GM12878 (cell line): ENCODE results near the gene P2RX2. TPM values are rescaled to one million over a fixed set of nuclear protein-coding genes. Genes with fewer than 3 reads are reported as not detected.

Experiments used
- ATAC-seq: fragments of 200-7000 bp; cut with Tn5 transposase; 3 replicates; pipeline ENCODE4 v1.9.1; 2020; ENCODE audit warnings: mild to moderate bottlenecking, moderate library complexity
- BruUV-seq: library from RNA; stranded (reverse); fragments of 400-500 nt; replicated peaks from 2 replicates; lab custom pipeline; 2021; lab: Mats Ljungman, UMichigan
- CTCF ChIA-PET: fragments of 300-600 bp; sonication (Branson Sonifier 250); formaldehyde crosslinking; extraction: SDS; loops from one replicate; lab custom pipeline; 2021; ENCODE audit warnings: inconsistent platforms; lab: Yijun Ruan, JAX
- POLR2A ChIA-PET: fragments of 350-600 bp; formaldehyde crosslinking; extraction: SDS; loops from one replicate; lab custom pipeline; 2021; ENCODE audit warnings: inconsistent platforms; lab: Charles Lee
- RAD21 ChIA-PET: fragments of 300-600 bp; sonication (Branson Sonifier 250); formaldehyde crosslinking; loops from one replicate; lab custom pipeline; 2023; ENCODE audit warnings: antibody characterized with exemption; ENCODE audit not compliant: unreplicated experiment; lab: Charles Lee
- SMC1A ChIA-PET: fragments of 300-600 bp; sonication (Branson Sonifier 250); formaldehyde crosslinking; loops from one replicate; lab custom pipeline; 2023; ENCODE audit not compliant: unreplicated experiment, uncharacterized antibody; lab: Charles Lee
- DNase-seq: peaks from one replicate; pipeline ENCODE4 v3.0.0-alpha.2; 2011; ENCODE audit warnings: low read depth, low spot score
- FAIRE-seq: peaks from 3 replicates; lab custom pipeline; 2011; peaks lifted over from hg19 to GRCh38; lab: Jason Lieb, UNC
- H2AFZ ChIP-seq: 2 replicates; pipeline ENCODE4 v1.6.0; 2011; ENCODE audit warnings: low read depth, low read length, control low read depth; ENCODE audit not compliant: control insufficient read depth
- H3K27ac ChIP-seq: 2 replicates; pipeline ENCODE4 v1.5.1; 2011; ENCODE audit warnings: control low read depth; ENCODE audit not compliant: control insufficient read depth, insufficient read depth
- H3K27me3 ChIP-seq, 2 experiments: replicated peaks in 1 of 2; 2 replicates each; pipeline versions ENCODE4 v1.6.0 to v1.6.1; 2011; ENCODE audit warnings: low read length in 1 of 2; ENCODE audit not compliant: control insufficient read depth in 2 of 2, insufficient read depth in 2 of 2
- H3K36me3 ChIP-seq, 2 experiments: 2 replicates each; pipeline ENCODE4 v1.5.1; 2011; ENCODE audit warnings: low read length in 1 of 2; ENCODE audit not compliant: control insufficient read depth in 2 of 2, insufficient read depth in 2 of 2
- H3K4me1 ChIP-seq: 2 replicates; pipeline ENCODE4 v1.6.1; 2011; ENCODE audit warnings: mild to moderate bottlenecking, low read length, moderate library complexity, mixed read lengths; ENCODE audit not compliant: control insufficient read depth, insufficient read depth
- H3K4me2 ChIP-seq: 2 replicates; pipeline ENCODE4 v1.6.0; 2011; ENCODE audit warnings: control low read depth; ENCODE audit not compliant: control insufficient read depth, insufficient read depth
- H3K4me3 ChIP-seq: fragments of 200-600 bp; sonication (generic); 2 replicates; pipeline ENCODE4 v1.5.1; 2016
- H3K79me2 ChIP-seq: 2 replicates; pipeline ENCODE4 v1.6.0; 2011; ENCODE audit warnings: low read length; ENCODE audit not compliant: control insufficient read depth, insufficient read depth
- H3K9ac ChIP-seq: 2 replicates; pipeline ENCODE4 v1.8.0; 2011; ENCODE audit warnings: low read length, control low read depth, mixed read lengths; ENCODE audit not compliant: control insufficient read depth, insufficient read depth
- H3K9me3 ChIP-seq: replicated peaks from 3 replicates; pipeline ENCODE4 v1.5.1; 2011; ENCODE audit warnings: mild to moderate bottlenecking, low read length; ENCODE audit not compliant: control insufficient read depth, insufficient read depth
- H4K20me1 ChIP-seq: 2 replicates; pipeline ENCODE4 v1.6.0; 2011; ENCODE audit not compliant: control insufficient read depth, insufficient read depth
- BCL11A ChIP-seq: IDR thresholded peaks from 2 replicates; pipeline ENCODE4 v1.6.1; 2011; ENCODE audit warnings: low read depth, low read length
- CEBPB ChIP-seq, 2 experiments: fragments of 150-350 bp in 1 of 2; IDR thresholded peaks; 2 replicates each; pipeline ENCODE4 v1.6.1; 2012 to 2014; ENCODE audit warnings: low read depth in 2 of 2, low read length in 2 of 2, borderline replicate concordance in 1 of 2, inconsistent platforms in 1 of 2
- CREB1 ChIP-seq: IDR thresholded peaks from 2 replicates; pipeline ENCODE4 v1.6.1; 2012; ENCODE audit warnings: low read depth, mild to moderate bottlenecking, inconsistent platforms
- FOXK2 ChIP-seq: fragments of 450-650 bp; IDR thresholded peaks from 2 replicates; pipeline ENCODE4 v1.6.1; 2017; ENCODE audit warnings: mild to moderate bottlenecking, moderate library complexity
- FOXM1 ChIP-seq: IDR thresholded peaks from 2 replicates; pipeline ENCODE4 v1.6.1; 2012; ENCODE audit warnings: low read depth, mild to moderate bottlenecking, inconsistent platforms, low read length, moderate library complexity
- JUNB ChIP-seq: IDR thresholded peaks from 2 replicates; pipeline ENCODE4 v1.6.1; 2016; ENCODE audit warnings: antibody characterized with exemption, mild to moderate bottlenecking
- JUND ChIP-seq: IDR thresholded peaks from 2 replicates; pipeline ENCODE4 v1.6.1; 2012; ENCODE audit warnings: low read depth, mild to moderate bottlenecking, low read length, improper control_type of control experiment, moderate library complexity
- NFXL1 ChIP-seq: fragments of 450-650 bp; IDR thresholded peaks from 2 replicates; pipeline ENCODE4 v1.6.1; 2017; ENCODE audit warnings: antibody characterized with exemption, mild to moderate bottlenecking, borderline replicate concordance
- NR2C2 ChIP-seq: IDR thresholded peaks from 2 replicates; pipeline ENCODE4 v1.6.1; 2011; ENCODE audit warnings: borderline replicate concordance, low read depth; ENCODE audit not compliant: control insufficient read depth, insufficient read length
- PAX8 ChIP-seq: fragments of 450-650 bp; IDR thresholded peaks from 2 replicates; pipeline ENCODE4 v1.6.1; 2017; ENCODE audit warnings: mild to moderate bottlenecking, moderate library complexity
- PML ChIP-seq: IDR thresholded peaks from 2 replicates; pipeline ENCODE4 v1.6.1; 2012; ENCODE audit warnings: low read length, inconsistent platforms
- RAD21 ChIP-seq: IDR thresholded peaks from 2 replicates; pipeline ENCODE4 v1.6.1; 2011; ENCODE audit warnings: mild to moderate bottlenecking, low read depth, low read length, moderate library complexity; ENCODE audit not compliant: insufficient read depth
- RAD51 ChIP-seq: fragments of 450-650 bp; IDR thresholded peaks from 2 replicates; pipeline ENCODE4 v1.6.1; 2016; ENCODE audit warnings: moderate library complexity, mild to moderate bottlenecking, inconsistent platforms
- RELA ChIP-seq: fragments of 450-650 bp; IDR thresholded peaks from 2 replicates; pipeline ENCODE4 v1.8.0; 2014; ENCODE audit warnings: borderline replicate concordance; ENCODE audit not compliant: partially characterized antibody
- SMARCA5 ChIP-seq: fragments of 450-650 bp; IDR thresholded peaks from 2 replicates; pipeline ENCODE4 v1.6.1; 2017; ENCODE audit warnings: mild to moderate bottlenecking
- SPI1 ChIP-seq: IDR thresholded peaks from 2 replicates; pipeline ENCODE4 v1.6.1; 2011; ENCODE audit warnings: low read depth, mild to moderate bottlenecking, low read length, moderate library complexity, borderline replicate concordance; ENCODE audit not compliant: insufficient read depth
- SREBF2 ChIP-seq: IDR thresholded peaks from 2 replicates; pipeline ENCODE4 v1.6.1; 2012; ENCODE audit warnings: mild to moderate bottlenecking, low read length
- SRF ChIP-seq, 2 experiments: IDR thresholded peaks; 2 replicates each; pipeline ENCODE4 v1.6.1; 2011; ENCODE audit warnings: low read depth in 2 of 2, low read length in 2 of 2, mild to moderate bottlenecking in 1 of 2, moderate library complexity in 1 of 2
- STAT3 ChIP-seq: IDR thresholded peaks from 2 replicates; pipeline ENCODE4 v1.6.1; 2011; ENCODE audit warnings: low read depth, low read length, improper control_type of control experiment
- TARDBP ChIP-seq: IDR thresholded peaks from 2 replicates; pipeline ENCODE4 v1.6.1; 2016; ENCODE audit warnings: borderline replicate concordance
- ZNF622 ChIP-seq: fragments of 450-650 bp; IDR thresholded peaks from 2 replicates; pipeline ENCODE4 v1.6.1; 2017; ENCODE audit warnings: mild to moderate bottlenecking, inconsistent platforms
- WGBS: methylation state at CpG from one replicate; pipeline ENCODE4 v1.1.6; 2016; ENCODE audit warnings: low lambda C conversion rate; ENCODE audit not compliant: insufficient replicate concordance, insufficient coverage; ENCODE audit errors: missing lambda C conversion rate; 5-methylcytosine and 5-hydroxymethylcytosine counted together
- in situ Hi-C: fragments of 300-500 bp; cut with MboI; formaldehyde crosslinking; loops from 9 replicates; pipeline ENCODE4 v1.14.3; 2018; ENCODE audit warnings: mixed read lengths
- intact Hi-C: fragments of 100-400 bp; cut with micrococcal nuclease; formaldehyde crosslinking; loops from one replicate; pipeline ENCODE4 v1.14.2; 2022; ENCODE audit not compliant: unreplicated experiment
- polyA plus RNA-seq, 11 experiments: library from polyadenylated mRNA; depleted of rRNA in 4 of 11; unstranded in 6 of 11; stranded (reverse) in 5 of 11; fragments of >200 nt; fragmentation: Nextera tagmentation in 4 of 11; fragmentation: Illumina TruSeq in 1 of 11; extraction: Ambion mirVana in 4 of 11; extraction: Trizol in 1 of 11; gene quantifications; 1 replicate in 1 of 11; 2 replicates in 10 of 11; pipeline versions ENCODE4 v1.2.1 to v1.2.3, GENCODE V29; 2011 to 2016; ENCODE audit warnings: inconsistent platforms in 2 of 11, missing spikeins in 2 of 11, low read depth in 1 of 11
- total RNA-seq, 4 experiments: library from RNA; depleted of rRNA in 3 of 4; stranded (reverse); fragments of >200 nt in 3 of 4; fragmentation: Illumina TruSeq in 1 of 4; extraction: Trizol in 1 of 4; gene quantifications; 2 replicates each; pipeline versions ENCODE4 v1.2.1 to v1.2.3, GENCODE V29; 2013 to 2021
- TF ChIP-seq, protein P1 (sequence below): fragments of 450-650 bp; IDR thresholded peaks from 2 replicates; pipeline ENCODE4 v1.6.1; 2016; ENCODE audit warnings: mild to moderate bottlenecking

The P2RX2 gene
- total and polyA plus RNA-seq, 10 of the 15 experiments (the other 5 are each of a cell fraction or from before 2014, with no cell fraction given), result not detected

DNA sequence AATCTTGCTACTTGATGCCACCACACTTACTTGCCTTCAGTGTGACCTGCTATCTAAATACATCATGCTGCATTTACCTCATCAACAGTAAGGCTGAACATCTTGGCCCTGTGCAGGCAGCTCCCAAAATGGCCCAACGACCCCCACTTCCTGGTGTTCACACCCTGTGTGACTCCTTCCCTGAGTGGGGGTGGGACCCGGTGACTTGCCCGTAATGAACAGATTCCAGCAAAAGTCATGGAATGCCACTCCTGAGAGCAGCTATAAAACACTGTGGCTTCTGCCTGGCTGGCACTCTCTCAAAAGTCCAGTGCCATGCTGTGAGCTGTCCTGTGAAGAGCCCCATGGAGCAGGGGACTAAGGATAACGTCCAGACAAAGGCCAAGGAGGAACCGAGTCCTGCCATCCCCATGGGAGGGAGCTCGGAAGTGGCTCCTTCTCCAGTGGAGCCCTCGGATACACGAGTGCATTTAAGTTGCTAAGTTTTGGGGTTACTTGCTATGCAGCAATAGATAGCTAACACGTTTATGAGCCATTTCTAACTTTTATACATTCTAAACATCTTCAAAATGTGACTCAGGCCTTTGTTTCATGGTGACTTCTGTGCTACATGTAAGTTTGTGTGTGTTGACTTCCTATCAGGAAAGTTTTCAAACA is 33.0 kb downstream of the P2RX2 start (continued):
- TF ChIP-seq BCL11A (no peak), TARDBP (no peak), PML (no peak)

DNA sequence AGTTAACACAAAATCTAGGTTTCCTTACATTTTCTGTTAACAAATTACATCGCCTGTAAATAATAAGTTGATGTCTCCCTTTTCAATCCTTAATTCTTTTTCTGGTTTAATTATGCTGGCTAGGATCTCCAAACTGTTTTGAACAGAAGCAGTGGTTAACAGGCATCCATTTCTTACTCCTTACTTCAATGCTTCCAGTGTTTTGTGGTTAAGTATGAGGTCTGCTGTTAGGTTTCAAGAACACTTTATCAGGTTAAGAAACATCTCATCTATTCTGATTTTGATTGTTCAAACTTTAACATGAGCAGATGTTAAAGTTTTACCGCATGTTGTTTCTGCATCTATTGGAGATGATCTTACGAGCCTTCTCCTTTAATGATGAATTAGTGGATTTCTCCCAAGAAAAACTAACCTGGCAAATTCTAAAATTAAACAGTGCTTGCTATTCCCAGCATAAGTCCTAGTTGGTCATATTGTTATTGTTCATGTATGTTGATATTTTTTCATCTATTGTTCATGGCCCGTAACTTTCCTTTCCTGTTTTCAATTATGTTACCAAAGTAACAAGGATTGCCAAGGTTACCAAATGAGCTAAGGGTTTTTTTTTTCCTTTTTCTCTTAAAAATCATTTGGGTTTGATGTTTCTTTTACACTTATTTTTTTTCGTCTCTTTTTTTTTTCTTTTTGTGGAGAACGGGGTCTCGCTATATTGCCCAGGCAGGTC is 35.2 kb downstream of the P2RX2 start:
- RAD21 ChIA-PET, result no interaction called here
- FAIRE-seq, result no peak

More for the DNA sequence above, 35.2 kb downstream of the P2RX2 start:
- ATAC-seq (no peak), DNase-seq (no peak)
- no peaks in the 10 kb centered on the region for H3K27me3 ChIP-seq
- no peak overlapping the region for H3K27ac ChIP-seq
- H3K9ac ChIP-seq, result no peak overlapping the region
- no peaks in the 10 kb centered on the region for H3K4me1 ChIP-seq
- BruUV-seq, result no TSS peak
- peaks cover 11 to 34% of the 10 kb centered on the region in 2 experiments for H3K36me3 ChIP-seq
- 85% methylated on average over 7 of the region's 7 CpGs for WGBS
- no peak overlapping the region for H3K4me3 ChIP-seq
- ChIA-PET CTCF (no interaction called here), SMC1A (no interaction called here), POLR2A (no interaction called here)
- TF ChIP-seq SPI1 (no peak), CEBPB (IDR thresholded peaks at IDR 0.05; ENCODE audit: borderline replicate concordance in 1 of 2, low read depth in 2 of 2, low read length in 2 of 2) (no peak), SRF (IDR thresholded peaks at IDR 0.05; ENCODE audit: low read depth in 2 of 2, low read length in 2 of 2) (no peak), ZNF622 (no peak), FOXK2 (no peak), FOXM1 (no peak), JUNB (no peak), PAX8 (no peak), RAD51 (no peak), RELA (no peak), NFXL1 (no peak), JUND (no peak), STAT3 (no peak), NR2C2 (no peak), RAD21 (no peak), SREBF2 (no peak), SMARCA5 (no peak), CREB1 (no peak)
- TF ChIP-seq, protein P1, sequence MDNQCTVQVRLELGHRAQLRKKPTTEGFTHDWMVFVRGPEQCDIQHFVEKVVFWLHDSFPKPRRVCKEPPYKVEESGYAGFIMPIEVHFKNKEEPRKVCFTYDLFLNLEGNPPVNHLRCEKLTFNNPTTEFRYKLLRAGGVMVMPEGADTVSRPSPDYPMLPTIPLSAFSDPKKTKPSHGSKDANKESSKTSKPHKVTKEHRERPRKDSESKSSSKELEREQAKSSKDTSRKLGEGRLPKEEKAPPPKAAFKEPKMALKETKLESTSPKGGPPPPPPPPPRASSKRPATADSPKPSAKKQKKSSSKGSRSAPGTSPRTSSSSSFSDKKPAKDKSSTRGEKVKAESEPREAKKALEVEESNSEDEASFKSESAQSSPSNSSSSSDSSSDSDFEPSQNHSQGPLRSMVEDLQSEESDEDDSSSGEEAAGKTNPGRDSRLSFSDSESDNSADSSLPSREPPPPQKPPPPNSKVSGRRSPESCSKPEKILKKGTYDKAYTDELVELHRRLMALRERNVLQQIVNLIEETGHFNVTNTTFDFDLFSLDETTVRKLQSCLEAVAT, result no peak
- in situ Hi-C loops, result no loop called here
- H3K9me3 ChIP-seq, result no peaks in the 10 kb centered on the region
- no peak overlapping the region for H2AFZ ChIP-seq
- no peak overlapping the region for H3K4me2 ChIP-seq
- H3K79me2 ChIP-seq, result no peaks in the 10 kb centered on the region
- H4K20me1 ChIP-seq, result no peaks in the 10 kb centered on the region
- intact Hi-C loops, result no loop called here
